OCI-LY7 (cell line): ENCODE data around the gene ZIC2.

ENCODE experiments used
- EZH2phosphoT487 ChIP-seq: fragments of 200-600 bp; sonication (generic); IDR thresholded peaks from 2 replicates; pipeline ENCODE4 v1.6.1; 2018; ENCODE audit warnings: low read depth, borderline replicate concordance, mild to moderate bottlenecking, mixed run types, antibody characterized with exemption, low read length, moderate library complexity, mixed read lengths
- TF ChIP-seq, protein P1 (sequence below): fragments of 200-600 bp; sonication (generic); conservative IDR thresholded peaks from 2 replicates; pipeline ENCODE4 v1.5.1; 2014; ENCODE audit warnings: mild to moderate bottlenecking, antibody characterized with exemption, low read length, moderate library complexity, mixed read lengths

GRCh38 chr13:99949679-99950413 lies 31.7 kb upstream of the ZIC2 start:
- TF ChIP-seq, protein P1, sequence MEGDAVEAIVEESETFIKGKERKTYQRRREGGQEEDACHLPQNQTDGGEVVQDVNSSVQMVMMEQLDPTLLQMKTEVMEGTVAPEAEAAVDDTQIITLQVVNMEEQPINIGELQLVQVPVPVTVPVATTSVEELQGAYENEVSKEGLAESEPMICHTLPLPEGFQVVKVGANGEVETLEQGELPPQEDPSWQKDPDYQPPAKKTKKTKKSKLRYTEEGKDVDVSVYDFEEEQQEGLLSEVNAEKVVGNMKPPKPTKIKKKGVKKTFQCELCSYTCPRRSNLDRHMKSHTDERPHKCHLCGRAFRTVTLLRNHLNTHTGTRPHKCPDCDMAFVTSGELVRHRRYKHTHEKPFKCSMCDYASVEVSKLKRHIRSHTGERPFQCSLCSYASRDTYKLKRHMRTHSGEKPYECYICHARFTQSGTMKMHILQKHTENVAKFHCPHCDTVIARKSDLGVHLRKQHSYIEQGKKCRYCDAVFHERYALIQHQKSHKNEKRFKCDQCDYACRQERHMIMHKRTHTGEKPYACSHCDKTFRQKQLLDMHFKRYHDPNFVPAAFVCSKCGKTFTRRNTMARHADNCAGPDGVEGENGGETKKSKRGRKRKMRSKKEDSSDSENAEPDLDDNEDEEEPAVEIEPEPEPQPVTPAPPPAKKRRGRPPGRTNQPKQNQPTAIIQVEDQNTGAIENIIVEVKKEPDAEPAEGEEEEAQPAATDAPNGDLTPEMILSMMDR, result no peak
- TF ChIP-seq EZH2phosphoT487, result no peak
